MM.1S (cell line): ENCODE data around the gene TAOK1.

Experiments used
- DNase-seq: peaks from one replicate; pipeline ENCODE4 v3.0.0-alpha.2; 2015
- H2AFZ ChIP-seq: fragments of 300-600 bp; sonication (generic); 2 replicates; pipeline ENCODE4 v1.6.0; 2016; ENCODE audit warnings: antibody characterized with exemption, low read length
- H3F3A ChIP-seq: fragments of 300-600 bp; sonication (generic); 2 replicates; pipeline ENCODE4 v1.6.1; 2016; ENCODE audit warnings: mild to moderate bottlenecking, antibody characterized with exemption, low read length, moderate library complexity, mixed read lengths; ENCODE audit not compliant: insufficient read depth
- H3K27ac ChIP-seq: fragments of 300-600 bp; sonication (generic); 2 replicates; pipeline ENCODE4 v1.5.1; 2016; ENCODE audit warnings: mild to moderate bottlenecking, low read length
- H3K27me3 ChIP-seq: fragments of 300-600 bp; sonication (generic); replicated peaks from 2 replicates; pipeline ENCODE4 v1.6.0; 2016; ENCODE audit warnings: low read length; ENCODE audit not compliant: insufficient read depth
- H3K36me3 ChIP-seq: fragments of 300-600 bp; sonication (generic); replicated peaks from 2 replicates; pipeline ENCODE4 v1.6.1; 2016; ENCODE audit warnings: mild to moderate bottlenecking, low read length, mixed read lengths; ENCODE audit not compliant: insufficient read depth
- H3K4me1 ChIP-seq: fragments of 300-600 bp; sonication (generic); 2 replicates; pipeline ENCODE4 v1.6.1; 2016; ENCODE audit warnings: low read length, mixed read lengths
- H3K4me2 ChIP-seq: fragments of 300-600 bp; sonication (generic); 2 replicates; pipeline ENCODE4 v1.6.0; 2016; ENCODE audit warnings: low read depth, low read length
- H3K4me3 ChIP-seq: fragments of 300-600 bp; sonication (generic); 2 replicates; pipeline ENCODE4 v1.5.1; 2016; ENCODE audit warnings: low read length, mixed read lengths
- H3K79me2 ChIP-seq: fragments of 300-600 bp; sonication (generic); 2 replicates; pipeline ENCODE4 v1.6.1; 2016; ENCODE audit warnings: mixed run types, low read length, mixed read lengths
- H3K9ac ChIP-seq: fragments of 300-600 bp; sonication (generic); 2 replicates; pipeline ENCODE4 v1.6.1; 2016; ENCODE audit warnings: low read length, mixed read lengths
- H3K9me2 ChIP-seq: fragments of 300-600 bp; sonication (generic); replicated peaks from 2 replicates; pipeline ENCODE4 v1.6.1; 2016; ENCODE audit warnings: mild to moderate bottlenecking, low read length, mixed read lengths; ENCODE audit not compliant: insufficient read depth
- H3K9me3 ChIP-seq: fragments of 300-600 bp; sonication (generic); replicated peaks from 2 replicates; pipeline ENCODE4 v1.6.1; 2016; ENCODE audit warnings: mild to moderate bottlenecking, low read length, mixed read lengths; ENCODE audit not compliant: insufficient read depth
- H4K20me1 ChIP-seq: fragments of 300-600 bp; sonication (generic); 2 replicates; pipeline ENCODE4 v1.6.1; 2016; ENCODE audit warnings: mild to moderate bottlenecking, low read length, moderate library complexity, mixed read lengths; ENCODE audit not compliant: insufficient read depth
- EZH2 ChIP-seq: fragments of 300-600 bp; sonication (generic); optimal IDR thresholded peaks from 2 replicates; pipeline ENCODE3; 2017; ENCODE audit warnings: low read depth, mild to moderate bottlenecking, antibody characterized with exemption, low read length, mixed read lengths
- EZH2phosphoT487 ChIP-seq: fragments of 300-600 bp; sonication (generic); IDR thresholded peaks from 2 replicates; pipeline ENCODE4 v1.6.1; 2018; ENCODE audit warnings: antibody characterized with exemption, low read length
- TF ChIP-seq, protein P1 (sequence below): fragments of 300-600 bp; sonication (generic); IDR thresholded peaks from 2 replicates; pipeline ENCODE4 v1.5.1; 2016; ENCODE audit warnings: antibody characterized with exemption, low read length, mixed read lengths

TAOK1 gene

DNA sequence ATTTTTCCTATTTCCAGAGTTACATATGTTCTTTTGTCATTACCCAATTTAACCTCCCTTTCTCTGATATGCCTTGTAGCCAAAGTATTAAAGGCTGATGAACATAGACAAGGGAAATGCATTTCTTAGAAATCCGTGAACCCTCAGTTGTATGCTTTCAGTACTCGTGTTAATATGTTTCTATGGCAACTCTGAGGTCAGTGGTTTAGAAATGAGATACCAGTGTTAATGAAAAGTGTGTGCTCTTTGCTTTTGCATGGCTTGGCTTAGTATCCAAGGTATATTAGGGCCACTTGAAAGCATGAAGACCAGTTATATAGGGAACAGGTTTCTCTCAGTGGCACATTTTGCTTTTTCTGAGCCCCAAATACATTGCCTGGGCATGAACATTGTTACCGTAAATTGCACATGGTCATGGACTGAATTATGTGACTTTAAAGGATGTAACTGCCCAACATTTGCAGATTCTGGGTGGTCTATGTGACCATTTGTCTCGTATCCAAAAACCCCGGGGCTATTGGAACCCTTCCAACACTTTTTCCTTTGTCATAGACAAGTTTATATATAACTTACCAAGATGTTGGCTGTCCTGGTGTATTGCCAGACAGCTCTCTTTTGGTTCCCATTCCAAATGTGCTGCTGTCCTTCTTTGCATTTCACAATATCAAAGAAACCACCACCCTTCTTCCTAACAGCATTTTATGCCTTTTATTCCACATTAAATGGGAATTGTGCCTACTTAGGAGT is 159.2 kb downstream of the TAOK1 start:
- Histone ChIP-seq H3K79me2 (no peaks in the 10 kb centered on the region), H3K4me2 (no peak overlapping the region), H3K27me3 (no peaks in the 10 kb centered on the region), H3F3A (no peaks in the 10 kb centered on the region), H3K9ac (no peak overlapping the region), H2AFZ (no peak overlapping the region), H3K36me3 (no peaks in the 10 kb centered on the region), H3K27ac (no peak overlapping the region), H3K4me3 (no peak overlapping the region), H3K9me2 (no peaks in the 10 kb centered on the region), H3K4me1 (no peaks in the 10 kb centered on the region), H3K9me3 (no peaks in the 10 kb centered on the region), H4K20me1 (no peaks in the 10 kb centered on the region)
- TF ChIP-seq EZH2phosphoT487: no peak
- no peak for TF ChIP-seq EZH2
- TF ChIP-seq, protein P1, sequence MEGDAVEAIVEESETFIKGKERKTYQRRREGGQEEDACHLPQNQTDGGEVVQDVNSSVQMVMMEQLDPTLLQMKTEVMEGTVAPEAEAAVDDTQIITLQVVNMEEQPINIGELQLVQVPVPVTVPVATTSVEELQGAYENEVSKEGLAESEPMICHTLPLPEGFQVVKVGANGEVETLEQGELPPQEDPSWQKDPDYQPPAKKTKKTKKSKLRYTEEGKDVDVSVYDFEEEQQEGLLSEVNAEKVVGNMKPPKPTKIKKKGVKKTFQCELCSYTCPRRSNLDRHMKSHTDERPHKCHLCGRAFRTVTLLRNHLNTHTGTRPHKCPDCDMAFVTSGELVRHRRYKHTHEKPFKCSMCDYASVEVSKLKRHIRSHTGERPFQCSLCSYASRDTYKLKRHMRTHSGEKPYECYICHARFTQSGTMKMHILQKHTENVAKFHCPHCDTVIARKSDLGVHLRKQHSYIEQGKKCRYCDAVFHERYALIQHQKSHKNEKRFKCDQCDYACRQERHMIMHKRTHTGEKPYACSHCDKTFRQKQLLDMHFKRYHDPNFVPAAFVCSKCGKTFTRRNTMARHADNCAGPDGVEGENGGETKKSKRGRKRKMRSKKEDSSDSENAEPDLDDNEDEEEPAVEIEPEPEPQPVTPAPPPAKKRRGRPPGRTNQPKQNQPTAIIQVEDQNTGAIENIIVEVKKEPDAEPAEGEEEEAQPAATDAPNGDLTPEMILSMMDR: no peak
- no peak for DNase-seq

DNA sequence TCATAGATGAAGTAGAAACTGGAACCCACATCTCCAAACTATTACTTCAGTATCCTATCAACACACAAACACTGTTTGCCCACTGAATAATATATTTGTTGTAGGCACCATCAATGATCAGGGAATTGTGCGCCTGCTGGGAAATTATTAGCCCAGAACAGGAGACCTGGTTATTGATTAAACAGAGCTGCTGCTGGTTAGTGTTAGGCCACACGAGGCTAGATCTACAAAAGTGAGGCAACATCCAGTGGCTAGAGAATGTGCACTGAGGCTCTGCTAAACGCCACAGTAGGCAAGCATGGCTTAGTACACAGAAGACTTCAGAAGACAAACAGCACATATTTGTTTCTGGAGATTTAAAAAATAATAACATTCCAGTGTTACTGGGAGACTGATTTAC is 165.7 kb downstream of the TAOK1 start:
- Histone ChIP-seq H3K9ac (no peak overlapping the region), H3K36me3 (no peaks in the 10 kb centered on the region), H3K4me1 (peaks cover 5% of the 10 kb centered on the region; the same call in 1 of the 2 replicates), H3K27me3 (no peaks in the 10 kb centered on the region), H3K79me2 (no peaks in the 10 kb centered on the region), H3K9me3 (no peaks in the 10 kb centered on the region), H3K4me3 (no peak overlapping the region), H2AFZ (no peak overlapping the region), H3K4me2 (no peak overlapping the region), H3F3A (peaks cover 9% of the 10 kb centered on the region; the same call in 1 of the 2 replicates), H3K9me2 (no peaks in the 10 kb centered on the region), H3K27ac (no peak overlapping the region), H4K20me1 (no peaks in the 10 kb centered on the region)
- TF ChIP-seq EZH2 (no peak), EZH2phosphoT487 (no peak)
- TF ChIP-seq, protein P1: no peak
- DNase-seq: no peak

DNA sequence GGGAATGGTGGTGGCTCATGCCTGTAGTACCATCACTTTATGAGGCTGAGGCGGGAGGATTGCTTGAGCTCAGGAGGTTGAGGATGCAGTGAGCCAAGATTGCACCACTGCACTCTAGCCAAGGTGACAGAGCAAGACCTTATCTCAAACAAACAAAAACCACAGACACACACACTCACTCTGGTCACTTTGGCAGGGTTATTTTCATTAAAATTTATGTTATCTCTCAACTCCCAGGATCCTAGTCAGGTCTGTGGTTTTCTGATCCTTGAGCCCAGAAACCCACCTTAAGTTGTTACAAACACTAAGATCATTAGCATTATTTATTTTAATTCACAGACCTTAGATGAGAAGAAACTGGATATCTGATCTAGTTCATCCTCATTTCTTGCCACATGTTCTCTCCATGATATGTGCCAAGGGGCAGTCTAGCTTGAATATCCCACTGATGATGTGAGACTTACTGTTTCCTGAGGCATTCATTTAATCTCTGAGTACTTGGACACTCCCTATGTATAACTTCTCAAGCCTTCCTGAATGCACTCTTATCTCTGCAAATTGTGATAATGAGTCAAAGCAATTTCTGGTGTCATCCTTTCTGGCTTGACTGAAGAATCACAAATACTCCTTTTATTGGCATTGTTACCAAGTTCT is 167.0 kb downstream of the TAOK1 start:
- H3K9me2 ChIP-seq: no peaks in the 10 kb centered on the region
- H3K79me2 ChIP-seq: no peaks in the 10 kb centered on the region
- no peaks in the 10 kb centered on the region for H3K27me3 ChIP-seq
- no peak overlapping the region for H3K9ac ChIP-seq
- H2AFZ ChIP-seq: no peak overlapping the region
- H3K27ac ChIP-seq: no peak overlapping the region
- peaks cover 11% of the 10 kb centered on the region; the same call in 1 of the 2 replicates for H3F3A ChIP-seq
- H3K36me3 ChIP-seq: no peaks in the 10 kb centered on the region
- DNase-seq: no peak
- TF ChIP-seq EZH2phosphoT487: no peak
- TF ChIP-seq, protein P1: no peak
- TF ChIP-seq EZH2: no peak
- no peak overlapping the region for H3K4me2 ChIP-seq
- H3K4me3 ChIP-seq: no peak overlapping the region
- H3K4me1 ChIP-seq: peaks cover 5% of the 10 kb centered on the region; the same call in 1 of the 2 replicates
- H4K20me1 ChIP-seq: no peaks in the 10 kb centered on the region
- H3K9me3 ChIP-seq: no peaks in the 10 kb centered on the region
